Smooth muscle cell (in vitro differentiated cells): ENCODE data around the gene ACAD11. TPM values are rescaled to one million over a fixed set of nuclear protein-coding genes. Genes with fewer than 3 reads are reported as not detected.
"Not testable (repeated sequence)": the region's sequence is repeated elsewhere in the genome, so short reads cannot be mapped to it uniquely, and the experiment has no call there.

ENCODE experiments used
- DNase-seq: peaks from one replicate; lab custom pipeline; 2025; ENCODE audit not compliant: unreplicated experiment; lab: John Stamatoyannopoulos, UW
- H2AFZ ChIP-seq: fragments of 200-600 bp; sonication (generic); 2 replicates; pipeline ENCODE4 v1.6.0; 2016; ENCODE audit warnings: antibody characterized with exemption, low read depth, mild to moderate bottlenecking
- H3F3A ChIP-seq: fragments of 200-600 bp; sonication (generic); 2 replicates; pipeline ENCODE4 v1.6.0; 2017; ENCODE audit warnings: antibody characterized with exemption, low read depth
- H3K27ac ChIP-seq: fragments of 200-600 bp; sonication (generic); 2 replicates; pipeline ENCODE4 v1.5.1; 2016; ENCODE audit warnings: low read depth, mild to moderate bottlenecking
- H3K27me3 ChIP-seq: fragments of 200-600 bp; sonication (generic); 2 replicates; pipeline ENCODE4 v1.6.1; 2016; ENCODE audit warnings: low read depth, mild to moderate bottlenecking
- H3K36me3 ChIP-seq: fragments of 200-600 bp; sonication (generic); 2 replicates; pipeline ENCODE4 v1.5.1; 2016; ENCODE audit warnings: low read depth
- H3K4me1 ChIP-seq: fragments of 200-600 bp; sonication (generic); 2 replicates; pipeline ENCODE4 v1.5.1; 2016; ENCODE audit warnings: low read depth
- H3K4me2 ChIP-seq: fragments of 200-600 bp; sonication (generic); 2 replicates; pipeline ENCODE4 v1.6.0; 2016; ENCODE audit warnings: mild to moderate bottlenecking
- H3K4me3 ChIP-seq: fragments of 200-600 bp; sonication (generic); 2 replicates; pipeline ENCODE4 v1.5.1; 2016; ENCODE audit warnings: mild to moderate bottlenecking
- H3K79me2 ChIP-seq: fragments of 200-600 bp; sonication (generic); 2 replicates; pipeline ENCODE4 v1.6.0; 2016; ENCODE audit warnings: low read depth, mild to moderate bottlenecking
- H3K9ac ChIP-seq: fragments of 200-600 bp; sonication (generic); 2 replicates; pipeline ENCODE4 v1.6.0; 2016; ENCODE audit warnings: low read depth
- H3K9me3 ChIP-seq: fragments of 200-600 bp; sonication (generic); replicated peaks from 2 replicates; pipeline ENCODE4 v1.5.1; 2016; ENCODE audit warnings: low read depth
- H4K20me1 ChIP-seq: fragments of 200-600 bp; sonication (generic); 2 replicates; pipeline ENCODE4 v1.6.0; 2016; ENCODE audit warnings: low read depth
- CTCF ChIP-seq: fragments of 200-600 bp; sonication (generic); IDR thresholded peaks from 2 replicates; pipeline ENCODE4 v1.5.1; 2017; ENCODE audit warnings: borderline replicate concordance, mild to moderate bottlenecking, antibody characterized with exemption; ENCODE audit not compliant: insufficient read depth, poor library complexity, severe bottlenecking
- WGBS: methylation state at CpG from one replicate; pipeline ENCODE4 v1.1.7; 2016; ENCODE audit warnings: low lambda C conversion rate; 5-methylcytosine and 5-hydroxymethylcytosine counted together
- polyA plus RNA-seq: library from polyadenylated mRNA; unstranded; fragments of >200 nt; fragmentation: Nextera tagmentation; extraction: Ambion mirVana; gene quantifications from 2 replicates; pipeline ENCODE4 v1.2.1, GENCODE V29; 2016
- total RNA-seq: library from RNA; depleted of rRNA; stranded (reverse); fragments of >200 nt; gene quantifications from 2 replicates; pipeline ENCODE4 v1.2.3, GENCODE V29; 2014

The ACAD11 gene
- total and polyA plus RNA-seq, 2 experiments from 2014 or later, result 24.8 to 28.3 TPM

GRCh38 chr3:132643366-132643765 lies 16.2 kb downstream of the ACAD11 start:
- no peaks in the 10 kb centered on the region for H3F3A ChIP-seq
- no peak overlapping the region for H3K4me3 ChIP-seq
- no peaks in the 10 kb centered on the region for H3K36me3 ChIP-seq
- no peaks in the 10 kb centered on the region for H3K4me1 ChIP-seq
- no peak overlapping the region for H3K9ac ChIP-seq
- H3K9me3 ChIP-seq, result no peaks in the 10 kb centered on the region
- no peak for DNase-seq
- no peak overlapping the region for H3K27ac ChIP-seq
- H3K27me3 ChIP-seq, result no peaks in the 10 kb centered on the region
- no peak overlapping the region for H3K4me2 ChIP-seq
- H3K79me2 ChIP-seq, result peaks cover 12% of the 10 kb centered on the region
- no peak overlapping the region for H2AFZ ChIP-seq
- 77% methylated on average over 2 of the region's 2 CpGs for WGBS
- H4K20me1 ChIP-seq, result no peaks in the 10 kb centered on the region
- no peak for TF ChIP-seq CTCF

- H4K20me1 ChIP-seq, result no peaks in the 10 kb centered on the region
- H3K27ac ChIP-seq, result no peak overlapping the region
- no peaks in the 10 kb centered on the region for H3K4me1 ChIP-seq
- H3K79me2 ChIP-seq, result peaks cover 6% of the 10 kb centered on the region
- H3K9me3 ChIP-seq, result no peaks in the 10 kb centered on the region
- no peak overlapping the region for H3K9ac ChIP-seq
- H3F3A ChIP-seq, result no peaks in the 10 kb centered on the region
- H3K36me3 ChIP-seq, result no peaks in the 10 kb centered on the region
- no peak for TF ChIP-seq CTCF
- no peak for DNase-seq
- H3K4me3 ChIP-seq, result no peak overlapping the region
- no peaks in the 10 kb centered on the region for H3K27me3 ChIP-seq
- H3K4me2 ChIP-seq, result no peak overlapping the region
- no peak overlapping the region for H2AFZ ChIP-seq
- 65% methylated on average over 2 of the region's 2 CpGs for WGBS
Observed at GRCh38 chr3:132642539-132642847, 17.1 kb downstream of the ACAD11 start.

- no peaks in the 10 kb centered on the region for H3K9me3 ChIP-seq
- H3K4me3 ChIP-seq, result no peak overlapping the region
- H2AFZ ChIP-seq, result no peak overlapping the region
- H3K27ac ChIP-seq, result no peak overlapping the region
- no peak for DNase-seq
- no peaks in the 10 kb centered on the region for H3F3A ChIP-seq
- no peaks in the 10 kb centered on the region for H4K20me1 ChIP-seq
- no peaks in the 10 kb centered on the region for H3K27me3 ChIP-seq
- WGBS, result 63% methylated on average over 5 of the region's 5 CpGs
- H3K9ac ChIP-seq, result no peak overlapping the region
- H3K4me2 ChIP-seq, result no peak overlapping the region
- no peaks in the 10 kb centered on the region for H3K4me1 ChIP-seq
- peak; percentile 84 for TF ChIP-seq CTCF
- H3K36me3 ChIP-seq, result no peaks in the 10 kb centered on the region
- peaks cover 6% of the 10 kb centered on the region for H3K79me2 ChIP-seq
Observed at GRCh38 chr3:132641837-132642538, 17.6 kb downstream of the ACAD11 start.

- not testable (repeated sequence) for H3K4me1 ChIP-seq, H3F3A ChIP-seq, DNase-seq, H3K27me3 ChIP-seq, H3K4me3 ChIP-seq, H3K4me2 ChIP-seq, H3K36me3 ChIP-seq, H2AFZ ChIP-seq, H3K9ac ChIP-seq, H3K27ac ChIP-seq, H3K79me2 ChIP-seq, H4K20me1 ChIP-seq, H3K9me3 ChIP-seq
- WGBS, result 89% methylated on average over 2 of the region's 2 CpGs
Observed at GRCh38 chr3:132641427-132641826, 18.2 kb downstream of the ACAD11 start.
